Activated T-cell treated with anti-CD3 and anti-CD28 coated beads for 48 hours (primary cell): ENCODE measurements around the gene FNDC4.
"Not testable (repeated sequence)": the region's sequence is repeated elsewhere in the genome, so short reads cannot be mapped to it uniquely, and the experiment has no call there.

Experiments
- DNase-seq: peaks from one replicate; pipeline ENCODE4 v3.0.0-alpha.2; 2020; ENCODE audit warnings: low read depth

Gene FNDC4, protein sequence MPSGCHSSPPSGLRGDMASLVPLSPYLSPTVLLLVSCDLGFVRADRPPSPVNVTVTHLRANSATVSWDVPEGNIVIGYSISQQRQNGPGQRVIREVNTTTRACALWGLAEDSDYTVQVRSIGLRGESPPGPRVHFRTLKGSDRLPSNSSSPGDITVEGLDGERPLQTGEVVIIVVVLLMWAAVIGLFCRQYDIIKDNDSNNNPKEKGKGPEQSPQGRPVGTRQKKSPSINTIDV

DNA sequence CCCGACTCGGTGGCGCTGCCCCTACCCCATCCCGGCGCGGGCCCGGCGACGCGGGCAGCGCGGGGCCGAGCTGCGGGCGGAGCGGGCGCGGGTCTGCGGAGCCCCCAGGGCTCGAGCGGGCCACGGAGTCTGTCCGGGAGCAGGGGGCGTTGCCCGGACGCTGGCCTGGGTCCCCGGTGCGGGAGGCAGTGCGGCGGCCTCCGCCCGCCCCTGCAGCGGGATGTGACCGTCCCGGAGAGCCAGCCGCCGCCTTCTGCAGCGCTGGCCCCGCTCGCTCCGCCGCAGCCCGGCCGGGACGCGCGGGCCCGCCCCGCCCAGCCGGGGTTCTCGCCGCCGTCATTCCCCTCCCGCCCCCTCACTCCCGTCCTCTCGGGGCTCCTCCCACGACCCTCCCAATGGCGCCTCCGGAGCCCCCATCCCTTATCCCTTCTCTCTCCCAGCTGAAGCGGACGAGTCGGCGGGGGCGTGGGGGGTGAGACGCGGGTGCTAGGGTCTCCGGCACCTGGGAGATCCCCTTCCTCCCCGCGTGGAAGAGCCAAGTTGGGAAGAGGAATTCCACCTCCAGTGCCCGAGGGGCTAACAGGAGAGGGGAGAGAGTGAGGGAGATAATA is at the start of gene FNDC4:
TSS of gene FNDC4 (minus strand) at position 257 of the 611 bp plus-strand sequence. CDS start 521 bp downstream, outside the sequence.
- DNase-seq = no peak

DNA sequence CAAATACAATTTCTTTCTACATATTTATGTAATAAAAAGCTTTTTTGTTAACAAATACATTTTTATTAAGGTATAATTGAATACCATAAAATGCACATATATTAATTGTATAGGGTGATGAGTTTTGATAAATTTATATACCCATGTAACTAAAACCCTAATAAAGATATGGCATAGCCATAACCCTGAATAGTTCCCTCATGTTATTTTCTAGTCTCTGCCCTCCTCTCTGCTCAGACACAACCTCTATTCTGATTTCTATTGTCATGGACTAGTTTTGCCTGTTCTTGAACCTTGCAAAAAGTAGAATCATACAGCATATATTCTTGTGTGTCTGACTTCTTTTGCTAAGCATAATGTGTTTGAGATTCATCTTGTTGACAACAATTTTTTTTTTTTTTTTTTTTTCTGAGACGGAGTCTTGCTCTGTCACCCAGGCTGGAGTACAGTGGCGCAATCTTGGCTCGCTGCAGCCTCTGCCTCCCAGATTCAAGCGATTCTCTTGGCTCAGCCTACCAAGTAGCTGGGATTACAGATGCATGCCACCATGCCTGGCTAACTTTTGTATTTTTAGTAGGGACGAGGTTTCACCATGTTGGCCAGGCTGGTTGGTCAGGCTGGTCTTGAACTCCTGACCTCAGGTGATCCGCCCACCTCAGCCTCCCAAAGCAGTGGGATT is 49.3 kb upstream of the FNDC4 start:
- no peak for DNase-seq

DNA sequence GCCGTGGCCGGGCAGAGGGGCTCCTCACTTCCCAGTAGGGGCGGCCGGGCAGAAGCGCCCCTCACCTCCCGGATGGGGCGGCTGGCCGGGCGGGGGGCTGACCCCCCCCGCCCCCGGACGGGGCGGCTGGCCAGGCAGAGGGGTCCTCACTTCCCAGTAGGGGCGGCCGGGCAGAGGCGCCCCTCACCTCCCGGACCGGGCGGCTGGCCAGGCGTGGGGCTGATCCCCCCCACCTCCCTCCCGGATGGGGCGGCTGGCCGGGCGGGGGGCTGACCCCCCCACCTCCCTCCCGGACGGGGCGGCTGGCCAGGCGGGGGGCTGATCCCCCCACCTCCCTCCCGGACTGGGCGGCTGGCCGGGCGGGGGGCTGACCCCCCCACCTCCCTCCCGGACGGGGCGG is 44.6 kb upstream of the FNDC4 start:
- DNase-seq = not testable (repeated sequence)

DNA sequence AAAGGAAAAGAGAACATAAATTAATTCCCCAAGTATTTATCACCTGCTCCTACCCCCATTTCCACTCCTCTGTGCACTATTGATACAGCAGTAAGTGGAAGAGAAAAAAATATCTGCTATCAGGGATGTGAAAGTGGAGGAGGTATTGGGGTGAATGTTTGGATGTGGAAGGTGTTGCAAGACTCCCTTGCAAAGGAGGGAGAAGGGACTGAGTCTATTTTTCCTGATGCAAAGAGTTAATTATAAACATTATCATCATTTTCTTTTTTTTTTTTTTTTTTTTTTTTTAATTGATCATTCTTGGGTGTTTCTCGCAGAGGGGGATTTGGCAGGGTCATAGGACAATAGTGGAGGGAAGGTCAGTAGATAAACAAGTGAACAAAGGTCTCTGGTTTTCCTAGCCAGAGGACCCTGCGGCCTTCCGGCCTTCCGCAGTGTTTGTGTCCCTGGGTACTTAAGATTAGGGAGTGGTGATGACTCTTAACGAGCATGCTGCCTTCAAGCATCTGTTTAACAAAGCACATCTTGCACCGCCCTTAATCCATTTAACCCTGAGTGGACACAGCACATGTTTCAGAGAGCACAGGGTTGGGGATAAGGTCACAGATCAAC is 43.9 kb upstream of the FNDC4 start:
- DNase-seq = not testable (repeated sequence)

DNA sequence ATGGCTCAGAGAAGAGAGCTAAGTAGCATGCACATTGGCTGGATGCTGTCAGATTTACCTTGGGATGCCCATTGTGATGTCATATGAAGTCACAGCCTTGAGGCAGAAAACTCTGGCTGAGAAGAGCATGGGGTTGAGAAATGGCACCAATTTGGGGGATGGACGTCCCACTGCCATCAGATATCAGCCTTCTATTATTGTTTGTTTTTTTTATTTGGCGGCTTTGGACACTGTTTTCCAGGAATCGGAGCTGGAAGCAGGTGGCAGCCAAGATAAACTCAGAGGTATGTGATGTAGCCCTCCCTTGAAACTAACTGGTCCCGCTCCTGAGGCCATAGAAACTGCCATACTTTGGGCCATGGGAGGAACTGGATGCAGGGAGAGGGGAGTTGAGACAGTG is 42.3 kb upstream of the FNDC4 start:
- no peak for DNase-seq

DNA sequence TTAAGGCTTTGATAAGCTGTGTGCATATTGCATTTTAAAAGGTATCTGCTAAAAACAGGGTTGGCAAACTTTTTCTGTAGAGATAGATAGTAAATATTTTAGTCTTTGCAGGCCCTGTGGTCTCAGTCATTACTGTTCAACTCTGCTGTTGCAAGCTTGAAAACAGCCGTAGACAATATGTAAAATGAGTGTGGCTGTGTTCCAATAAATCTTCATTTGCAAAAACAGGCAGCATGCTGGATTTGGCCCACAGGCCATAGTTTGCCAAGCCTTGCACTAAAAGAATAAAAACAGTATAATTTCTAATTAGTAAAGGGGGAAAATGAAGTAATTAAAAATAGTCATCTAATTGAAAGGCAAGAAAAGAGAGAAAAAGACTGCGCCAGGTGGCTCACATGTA is 37.0 kb upstream of the FNDC4 start:
- DNase-seq = no peak

DNA sequence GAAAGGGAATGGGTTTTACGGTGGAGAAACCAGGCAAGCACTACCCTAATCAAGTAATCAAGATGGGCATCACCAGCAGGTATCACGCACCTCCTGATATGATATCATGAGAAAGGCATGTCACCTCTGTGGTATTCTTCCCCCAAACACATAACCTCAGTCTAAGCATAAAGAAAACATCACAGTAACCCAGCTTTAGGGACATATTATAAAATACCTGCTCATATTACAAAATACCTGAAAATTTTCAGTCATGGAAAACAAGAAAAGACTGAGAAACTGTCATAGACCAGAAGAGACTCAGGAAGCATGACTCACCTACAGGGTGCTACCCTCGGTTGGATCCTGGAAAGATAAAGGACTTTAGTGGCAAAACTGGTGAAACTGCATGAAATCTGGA is 32.2 kb upstream of the FNDC4 start:
- no peak for DNase-seq

DNA sequence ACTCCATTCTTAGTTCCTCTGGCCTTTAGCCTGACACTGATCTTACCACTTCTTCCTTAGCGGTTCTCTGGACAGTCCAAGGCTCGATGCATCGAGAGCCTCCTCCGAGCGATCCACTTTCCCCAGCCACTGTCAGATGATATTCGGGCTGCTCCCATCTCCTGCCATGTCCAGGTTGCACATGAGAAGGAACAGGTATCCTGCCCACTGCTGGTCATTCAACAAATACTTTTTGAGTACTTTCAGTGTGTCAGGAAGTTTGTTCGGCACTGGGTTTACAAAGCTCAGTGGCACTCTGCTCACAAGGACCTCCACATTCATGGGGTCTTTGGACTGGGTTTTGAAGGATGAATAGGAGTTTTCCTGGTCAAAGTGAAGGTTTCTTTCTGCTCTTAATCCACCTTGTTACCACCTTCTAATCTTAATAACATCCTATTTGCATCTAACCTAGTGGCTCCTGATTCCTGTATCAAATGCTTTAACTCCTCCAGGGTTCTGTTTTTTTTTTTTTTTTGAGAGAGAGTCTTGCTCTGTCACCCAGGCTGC is 27.5 kb upstream of the FNDC4 start:
- no peak for DNase-seq

DNA sequence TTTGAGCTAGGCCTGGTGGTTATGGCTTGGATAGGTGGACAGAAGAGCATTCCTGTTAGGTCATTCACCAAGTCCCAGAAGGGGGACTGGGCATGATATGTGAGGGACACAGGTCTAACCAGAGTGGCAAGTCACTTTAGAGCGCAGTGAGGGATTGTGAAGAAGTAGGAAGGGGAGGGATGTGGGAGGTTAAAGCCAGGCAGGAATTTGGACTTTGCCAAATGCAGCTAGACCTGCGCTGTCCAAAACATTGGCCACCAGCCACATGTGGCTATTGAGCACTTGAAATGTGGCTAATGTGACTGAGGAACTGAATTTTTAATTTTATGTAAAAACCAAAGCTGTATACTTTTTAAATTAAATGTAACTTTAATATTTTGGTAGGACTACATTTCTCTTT is 25.3 kb upstream of the FNDC4 start:
- no peak for DNase-seq

DNA sequence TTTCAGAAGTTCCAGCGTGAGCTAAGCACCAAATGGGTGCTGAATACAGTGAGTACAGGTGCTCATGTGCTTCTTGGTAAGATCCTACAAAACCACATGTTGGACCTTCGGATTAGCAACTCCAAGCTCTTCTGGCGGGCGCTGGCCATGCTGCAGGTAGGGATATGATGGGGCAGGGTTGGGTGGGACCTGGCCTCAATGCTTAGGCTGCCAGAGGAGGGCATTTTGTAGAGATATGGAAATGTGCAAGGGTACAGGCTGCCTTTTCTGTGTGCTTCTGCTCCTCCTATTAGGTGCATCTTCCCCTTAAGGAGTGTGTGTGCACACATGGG is 23.7 kb upstream of the FNDC4 start:
- no peak for DNase-seq

DNA sequence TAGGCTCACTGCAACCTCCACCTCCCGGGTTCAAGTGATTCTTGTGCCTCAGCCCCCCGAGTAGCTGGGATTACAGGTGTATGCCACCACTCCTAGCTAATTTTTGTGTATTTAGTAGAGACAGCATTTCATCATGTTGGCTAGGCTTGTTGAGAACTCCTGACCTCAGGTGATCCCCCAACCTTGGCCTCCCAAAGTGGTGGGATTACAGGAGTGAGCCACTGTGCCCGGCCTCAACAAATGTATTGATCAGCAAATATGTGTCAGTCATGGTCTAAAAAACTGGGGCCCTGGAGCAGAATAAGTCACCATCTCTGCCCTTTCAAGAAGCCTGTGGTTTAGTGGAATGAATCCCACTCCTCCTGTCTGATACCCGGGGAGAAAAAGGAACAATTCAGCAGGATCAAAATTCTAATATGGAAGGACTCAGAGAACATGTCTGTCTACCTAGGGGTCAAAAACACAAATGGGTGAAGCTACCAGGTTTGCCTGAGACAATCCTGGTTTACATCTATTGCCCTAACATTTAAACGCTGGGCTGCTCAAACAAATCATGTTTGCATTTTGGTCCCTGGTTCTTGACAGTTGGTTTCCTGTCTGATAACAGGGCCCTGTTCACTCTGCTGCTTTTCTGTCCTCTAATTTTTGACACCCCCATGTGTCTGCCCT is 23.2 kb upstream of the FNDC4 start:
- DNase-seq = no peak

DNA sequence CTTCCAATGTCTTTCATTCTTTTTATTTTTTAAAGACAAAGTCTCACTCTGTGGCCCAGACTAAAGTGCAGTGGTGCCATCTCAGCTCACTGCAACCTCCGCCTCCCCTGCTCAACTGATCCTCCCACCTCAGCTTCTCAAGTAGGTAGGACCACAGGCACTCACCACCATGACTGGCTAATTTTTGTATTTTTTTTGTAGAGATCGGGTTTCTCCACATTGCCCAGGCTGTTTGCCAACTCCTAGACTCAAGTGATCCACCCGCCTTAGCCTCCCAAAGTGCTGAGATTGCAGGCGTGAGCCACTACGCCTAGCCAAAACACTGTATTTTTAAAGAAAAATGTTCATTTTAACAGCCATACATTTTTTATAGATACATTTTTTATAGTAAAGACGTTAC is 14.3 kb upstream of the FNDC4 start:
- no peak for DNase-seq

DNA sequence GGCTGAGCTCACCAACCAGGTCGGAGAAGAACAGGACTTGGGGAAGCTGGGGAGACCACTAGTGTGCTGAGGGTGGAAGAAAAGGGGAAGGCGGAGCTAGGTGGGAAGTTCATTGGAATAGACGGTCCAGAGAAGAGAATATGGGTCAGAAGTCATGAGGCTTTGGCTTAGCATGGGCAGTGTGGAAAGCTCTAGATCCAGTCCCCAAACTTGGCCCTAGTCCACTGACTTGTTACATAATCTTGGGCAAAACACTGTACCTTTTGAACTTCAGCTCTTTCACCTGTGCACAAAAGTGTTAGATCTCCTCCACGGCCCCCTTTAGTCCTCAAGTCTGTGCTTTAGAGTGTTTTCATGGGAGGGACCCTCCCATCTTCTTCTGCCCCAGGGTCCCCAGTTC is 12.3 kb upstream of the FNDC4 start:
- no peak for DNase-seq

DNA sequence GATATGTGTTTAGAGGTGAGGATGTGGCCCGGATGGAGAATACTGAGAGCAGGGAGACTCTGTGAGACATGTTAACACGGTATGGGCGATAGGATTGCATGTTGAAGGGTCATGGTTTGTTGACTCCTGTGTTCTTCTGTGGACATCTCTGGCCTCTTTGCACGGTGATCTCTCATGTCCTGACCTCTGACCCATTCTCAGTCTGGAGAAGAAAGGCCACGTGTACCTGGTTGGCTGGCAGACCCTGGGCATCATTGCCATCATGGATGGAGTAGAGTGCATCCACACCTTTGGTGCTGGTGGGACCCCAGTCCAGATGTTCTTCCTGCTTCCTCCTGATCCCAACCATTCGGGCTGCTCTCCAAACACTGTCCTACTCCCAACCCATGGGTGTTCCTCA is 11.6 kb upstream of the FNDC4 start:
- no peak for DNase-seq

DNA sequence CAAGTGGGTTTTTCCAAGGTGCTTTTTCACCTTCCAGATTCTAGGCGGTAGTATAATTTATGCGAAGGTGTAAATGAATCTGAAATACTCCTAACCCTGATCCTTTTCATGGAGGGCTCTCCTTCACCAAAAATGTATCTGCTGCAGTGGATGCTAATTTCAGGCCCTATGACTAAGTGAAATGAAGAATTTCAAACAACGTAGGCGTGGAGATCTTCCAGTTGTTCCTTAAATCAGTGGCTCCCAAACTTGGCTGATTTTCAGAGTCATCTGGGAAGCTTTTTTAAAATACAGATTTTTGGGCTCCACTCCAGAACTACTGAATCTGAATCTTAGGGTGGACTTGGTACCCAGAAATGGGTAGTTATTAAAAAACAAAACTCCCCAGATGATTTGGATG is 7.1 kb upstream of the FNDC4 start:
- no peak for DNase-seq

DNA sequence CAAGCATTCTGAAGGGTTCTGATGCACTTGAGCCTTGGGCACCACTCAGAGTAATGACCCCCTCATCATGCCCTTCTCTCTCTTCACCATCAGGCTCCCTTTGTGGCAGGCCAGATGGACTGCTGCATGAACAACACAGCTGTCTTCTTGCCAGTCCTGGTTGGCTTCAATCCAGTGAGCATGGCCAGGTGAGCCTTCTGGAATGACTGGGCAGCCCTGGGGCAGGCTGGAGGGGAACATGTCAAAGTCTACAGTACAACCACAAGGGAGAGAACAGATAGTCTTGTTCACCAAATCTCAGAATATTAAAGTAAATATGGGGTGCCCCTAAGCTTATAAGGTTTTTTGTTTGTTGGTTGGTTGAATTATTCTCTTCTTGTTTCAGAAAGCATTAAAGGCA is 6.0 kb upstream of the FNDC4 start:
- DNase-seq = no peak

DNA sequence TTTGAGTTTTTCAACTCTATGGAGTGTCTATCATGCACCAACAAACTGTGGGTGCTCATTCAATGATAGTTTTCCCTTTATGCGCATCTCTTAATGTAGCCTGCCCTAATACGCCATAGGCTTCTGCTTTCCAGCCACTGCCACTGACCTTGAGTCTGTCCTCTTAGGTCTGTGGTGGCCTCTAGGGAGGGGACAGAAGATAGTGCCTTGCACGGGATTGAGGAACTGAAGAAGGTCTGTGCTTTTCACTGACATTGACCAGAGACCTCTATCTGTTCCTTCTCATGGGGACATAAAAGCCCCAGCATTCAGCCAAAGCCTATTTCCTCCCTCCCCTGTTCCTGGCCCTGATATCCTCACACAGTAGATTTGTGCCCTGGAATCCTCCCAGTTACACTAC is 4.0 kb upstream of the FNDC4 start:
- DNase-seq = no peak

DNA sequence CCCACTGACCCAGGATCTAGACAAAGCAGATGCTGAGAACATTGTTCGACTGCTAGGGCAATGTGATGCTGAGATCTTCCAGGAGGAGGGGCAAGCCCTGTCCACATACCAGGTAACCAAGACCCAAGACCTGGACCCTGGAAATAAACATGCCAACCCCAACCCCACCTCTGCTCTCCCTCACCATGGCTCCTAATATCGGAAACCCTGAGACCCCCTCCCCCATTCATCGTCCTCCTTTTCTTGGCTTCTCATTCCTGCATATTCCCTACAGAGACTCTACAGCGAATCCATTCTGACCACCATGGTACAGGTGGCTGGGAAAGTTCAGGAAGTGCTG is 2.3 kb upstream of the FNDC4 start:
- DNase-seq = no peak

DNA sequence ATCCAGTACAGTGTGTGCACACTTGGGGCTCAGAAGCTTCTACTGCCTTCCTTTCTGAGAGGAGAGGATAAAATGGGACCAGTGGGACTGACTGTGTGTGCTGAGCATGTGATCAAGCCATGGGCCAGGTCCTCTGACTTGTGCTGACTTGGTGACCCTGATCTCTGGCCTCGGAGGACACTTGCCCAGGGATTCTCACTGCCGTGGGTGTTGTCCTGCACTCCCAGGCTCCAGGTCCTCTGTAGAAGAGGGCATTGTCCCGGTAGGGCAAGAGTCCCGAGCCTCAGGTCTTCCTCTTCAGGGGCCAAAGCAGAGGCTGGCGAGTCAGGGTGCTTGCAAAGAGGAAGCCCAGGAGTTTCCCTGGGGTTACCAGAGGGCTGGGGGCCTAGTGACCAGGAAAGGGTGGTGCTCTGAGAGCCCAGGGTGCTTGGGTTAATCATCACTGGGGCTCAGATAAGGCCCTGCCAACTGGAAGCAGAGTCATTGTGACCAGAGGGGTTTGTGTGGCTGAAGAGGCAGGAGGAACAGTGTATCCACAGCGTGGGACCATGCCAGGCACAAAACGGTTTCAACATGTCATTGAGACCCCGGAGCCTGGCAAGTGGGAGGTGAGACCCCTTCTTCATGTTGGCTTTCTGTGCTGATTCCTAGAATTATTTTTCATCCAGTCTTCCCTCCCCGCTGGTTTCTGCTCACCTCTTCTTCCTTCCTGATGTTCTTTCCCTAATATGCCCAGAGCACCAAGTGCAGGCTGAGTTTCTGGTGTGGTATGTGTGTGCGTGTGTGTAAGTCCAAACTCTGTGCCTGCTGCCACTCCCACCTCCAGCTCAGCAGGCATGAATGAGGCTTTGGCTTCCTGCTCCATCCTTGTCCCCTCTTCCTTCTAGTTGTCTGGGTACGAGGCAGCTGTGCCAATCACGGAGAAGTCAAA is 1.6 kb upstream of the FNDC4 start, which contains the start of gene GCKR:
TSS of gene GCKR (plus strand) at position 483 of the 931 bp plus-strand sequence. CDS start at position 549, 66 bp downstream.
- no peak for DNase-seq

DNA sequence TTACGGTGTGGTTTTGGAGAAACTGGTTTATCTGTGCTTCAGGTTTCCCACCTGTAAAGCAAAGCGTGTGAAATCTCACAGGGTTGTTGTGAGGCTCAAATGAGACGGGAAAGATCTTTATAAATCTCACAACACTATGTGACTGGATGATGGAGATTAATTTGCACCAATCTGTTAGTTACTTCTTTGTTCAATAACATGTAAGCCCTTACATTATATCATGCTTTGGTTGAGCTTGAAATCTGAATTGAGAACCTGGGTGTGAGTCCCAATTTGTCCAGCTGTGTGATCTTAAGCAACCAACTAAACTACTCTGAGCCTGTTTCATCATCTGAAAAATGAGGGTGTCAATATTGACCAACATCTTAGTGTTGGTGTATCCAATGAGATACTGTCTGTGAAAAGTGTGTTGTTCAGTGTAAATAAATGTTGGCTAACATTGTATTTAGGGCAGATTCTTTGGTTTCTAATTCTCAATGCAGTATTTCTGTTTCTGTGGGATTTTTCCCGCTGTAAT is 898 bp upstream of the FNDC4 start:
- no peak for DNase-seq

DNA sequence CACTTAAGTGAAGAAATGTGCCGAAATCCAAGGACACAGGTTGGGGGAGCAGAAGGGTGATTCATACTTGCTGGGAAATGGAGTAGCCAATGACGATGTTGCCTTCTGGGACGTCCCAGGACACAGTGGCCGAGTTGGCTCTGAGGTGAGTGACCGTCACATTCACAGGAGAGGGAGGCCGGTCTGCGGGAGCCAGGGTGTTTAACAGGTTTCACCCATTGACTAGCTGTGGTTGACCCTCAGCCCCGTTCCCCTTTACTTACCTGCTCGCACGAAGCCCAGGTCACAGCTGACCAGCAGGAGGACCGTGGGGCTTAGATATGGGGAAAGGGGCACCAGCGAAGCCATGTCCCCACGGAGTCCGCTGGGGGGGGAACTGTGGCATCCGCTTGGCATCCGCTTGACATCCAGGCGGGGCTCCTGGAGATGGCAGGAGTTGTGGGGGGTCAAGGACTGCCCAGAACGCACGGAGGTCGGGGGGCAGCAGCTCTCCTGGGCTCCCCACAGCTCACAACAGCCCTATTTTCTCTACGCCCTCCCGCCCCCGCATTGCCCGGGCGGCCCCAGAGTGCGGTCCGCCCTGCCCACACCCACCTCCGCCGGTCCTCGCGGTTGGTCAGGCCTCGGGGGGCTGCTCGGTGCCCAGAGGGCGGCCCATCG is 586 bp downstream of the FNDC4 start:
- no peak for DNase-seq
